GM18519 (cell line): ENCODE data around the gene TNFRSF25.
"Not testable (repeated sequence)": the region's sequence is repeated elsewhere in the genome, so short reads cannot be mapped to it uniquely, and the experiment has no call there.

Experiments used
- ATAC-seq: cut with Tn5 transposase; IDR thresholded peaks from one replicate; pipeline ENCODE4 v1.9.1; 2021; ENCODE audit warnings: mild to moderate bottlenecking, moderate library complexity; ENCODE audit not compliant: unreplicated experiment, low FRiP score

TNFRSF25 gene

DNA sequence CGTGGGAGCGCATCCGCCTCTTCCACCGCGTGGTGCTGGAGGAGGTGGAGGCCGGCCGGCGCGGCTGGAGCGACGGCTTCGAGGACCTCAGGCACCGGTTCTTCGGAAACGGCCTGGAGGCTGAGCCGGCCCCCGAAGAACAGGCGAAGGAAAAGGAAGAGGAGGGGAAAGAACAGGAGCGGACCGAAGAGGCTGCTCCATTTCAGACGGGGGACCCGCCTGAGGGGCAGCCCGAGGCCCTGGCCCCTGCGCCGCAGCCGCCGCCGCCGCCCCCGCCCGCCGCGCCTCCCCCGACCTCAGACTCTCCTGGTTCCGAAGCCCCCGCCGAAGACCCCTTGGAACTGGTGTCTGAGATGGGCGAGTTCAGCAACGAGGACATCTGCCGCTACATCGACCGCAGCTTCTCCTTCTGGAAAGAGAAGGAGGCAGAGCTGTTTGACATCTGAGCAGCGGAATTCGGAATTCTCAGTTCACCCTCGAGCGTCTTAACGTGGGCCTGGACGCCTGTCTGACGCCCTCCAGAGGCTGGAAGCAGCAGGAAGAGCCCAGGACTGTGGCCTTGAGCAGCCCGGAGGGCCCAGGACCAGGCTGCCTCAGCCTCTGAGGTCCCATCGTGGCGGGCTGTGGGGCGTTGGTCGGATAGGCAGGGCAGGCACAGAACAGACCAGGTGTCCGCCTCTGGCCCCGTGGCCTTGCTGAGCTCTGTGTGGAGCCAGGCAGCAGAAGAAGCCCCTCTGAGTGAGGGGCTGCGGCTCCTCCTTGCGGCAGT, 10.0 kb downstream of the TNFRSF25 start:
- not testable (repeated sequence) for ATAC-seq

DNA sequence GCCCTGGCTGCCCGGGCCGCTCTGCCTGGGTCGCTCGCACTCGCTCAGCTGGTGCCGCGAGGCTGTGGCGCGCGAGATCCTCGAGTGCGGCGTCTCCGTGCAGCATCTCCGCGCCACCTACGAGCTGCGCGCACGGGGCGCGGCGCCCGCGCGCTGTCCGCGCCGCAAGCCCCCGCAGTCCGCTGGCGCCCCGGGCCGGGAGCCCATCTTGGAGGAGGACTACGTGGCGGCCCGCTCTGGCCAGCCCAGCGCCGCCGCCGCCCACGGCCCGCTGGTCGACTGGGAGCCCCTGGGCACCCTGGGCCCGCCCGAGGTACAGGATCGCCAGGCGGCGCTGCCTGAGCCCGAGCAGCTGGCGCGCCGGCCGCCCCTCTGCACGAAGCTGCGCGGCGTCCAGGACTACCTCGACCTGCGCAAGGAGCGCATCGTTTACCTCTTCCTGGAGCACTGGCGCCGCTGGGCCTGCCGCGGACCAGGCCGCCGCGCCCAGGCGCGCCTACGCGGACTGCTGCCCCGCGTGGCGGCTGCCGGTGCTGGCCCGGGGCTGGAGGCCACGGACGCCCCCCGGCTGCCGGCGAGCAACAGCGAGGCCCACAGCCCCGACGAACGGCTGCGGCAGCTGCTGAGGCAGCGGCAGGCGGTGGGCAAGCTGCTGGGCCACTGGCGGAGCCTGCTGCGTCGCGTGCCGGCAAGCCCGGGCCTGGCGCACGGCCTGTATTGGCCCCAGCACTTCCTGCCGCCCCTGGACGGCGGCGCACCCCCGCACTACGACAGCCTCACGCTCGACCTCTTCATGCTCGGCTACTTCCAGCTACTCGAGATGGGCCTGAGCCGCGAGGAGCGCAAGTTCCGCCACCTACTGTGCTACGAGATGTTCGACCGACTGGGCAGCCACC, 10.9 kb downstream of the TNFRSF25 start:
- no peak for ATAC-seq

DNA sequence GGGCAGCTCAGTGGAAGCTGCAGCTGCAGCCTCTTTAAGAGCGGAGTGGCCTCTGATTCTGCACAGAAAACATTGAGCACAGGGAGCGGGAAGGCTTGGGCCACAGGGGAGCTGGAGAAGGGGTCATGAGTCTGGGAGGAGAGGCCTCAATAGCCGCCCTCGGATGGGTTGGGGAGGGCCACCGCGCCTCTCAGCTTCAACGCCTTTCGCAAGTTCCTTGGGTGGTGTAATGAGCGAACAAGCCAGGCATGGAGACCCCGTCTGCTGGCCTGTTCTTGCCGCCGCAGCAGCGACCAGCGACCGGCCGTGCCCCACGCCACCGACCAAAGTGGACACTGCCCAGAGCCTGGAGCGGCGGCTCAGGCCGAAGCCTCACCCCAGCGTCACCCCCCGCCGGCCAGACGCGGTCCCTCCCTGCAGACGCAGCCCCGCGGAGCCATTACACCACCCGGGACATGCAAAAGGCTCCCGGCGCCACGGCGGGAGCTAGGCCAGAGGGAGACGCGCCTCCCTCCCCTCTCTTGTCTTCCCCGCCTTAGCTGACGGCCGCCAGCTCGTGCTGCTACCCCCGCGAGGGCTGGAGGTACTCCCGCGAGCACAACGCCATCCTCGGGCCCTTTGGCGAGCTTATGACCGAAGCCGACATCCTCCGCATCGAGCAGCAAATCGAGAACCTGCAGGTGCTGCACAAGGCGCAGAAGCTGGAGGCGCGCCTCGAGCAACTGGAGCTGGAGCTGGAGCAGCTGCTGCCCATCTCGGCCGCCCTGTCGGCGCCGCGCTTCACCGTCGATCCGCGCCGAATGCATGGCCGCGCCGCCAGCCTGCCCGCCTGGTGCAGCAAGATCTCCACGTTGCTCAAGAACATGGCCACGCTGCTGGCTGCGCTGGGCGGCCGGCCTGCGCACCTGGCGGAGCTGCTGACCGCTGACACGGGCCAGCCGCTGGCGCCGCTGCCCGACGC, 11.8 kb downstream of the TNFRSF25 start:
- ATAC-seq, result not testable (repeated sequence)

DNA sequence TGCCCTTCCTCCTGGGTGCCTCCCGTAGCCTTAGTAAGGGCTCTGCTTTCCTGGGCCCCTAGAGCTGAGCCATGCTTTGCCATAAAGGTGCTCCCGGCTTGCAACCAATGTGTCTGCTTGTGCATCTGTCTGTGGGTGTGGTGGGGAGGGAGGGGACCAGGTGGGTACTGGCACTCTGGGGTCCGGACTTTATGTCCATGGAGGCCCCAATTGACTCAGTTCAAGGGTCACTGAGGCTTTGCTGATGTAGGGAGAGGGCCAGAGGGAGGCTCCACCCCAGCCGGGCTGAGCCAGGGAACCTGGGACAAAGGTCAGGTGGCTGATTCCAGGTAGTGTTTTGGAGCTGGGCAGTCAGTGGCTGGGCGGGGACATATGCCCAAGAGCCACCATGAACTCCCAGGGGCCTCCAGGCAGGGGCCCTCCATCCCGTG, 15.0 kb downstream of the TNFRSF25 start:
- ATAC-seq, result no peak

DNA sequence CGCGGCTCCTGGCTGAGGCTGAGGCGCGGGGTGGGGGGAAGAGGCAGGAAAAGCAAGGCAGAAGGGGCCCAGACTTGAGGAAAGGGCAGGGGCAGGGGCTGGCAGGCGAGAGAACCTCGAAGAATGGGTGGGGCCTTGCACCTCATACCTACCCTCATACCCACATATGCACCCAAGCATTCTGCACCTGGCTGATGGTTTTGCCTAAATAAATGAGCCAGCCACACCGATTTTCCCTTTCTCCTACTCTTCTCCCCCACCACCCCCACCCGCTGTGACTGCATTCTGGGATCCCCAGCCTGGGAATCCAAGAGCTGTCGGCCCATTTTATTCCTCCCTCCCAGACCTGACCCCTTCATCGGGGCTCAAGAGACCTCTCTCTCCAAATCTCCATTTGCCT, 15.5 kb downstream of the TNFRSF25 start:
- not testable (repeated sequence) for ATAC-seq

DNA sequence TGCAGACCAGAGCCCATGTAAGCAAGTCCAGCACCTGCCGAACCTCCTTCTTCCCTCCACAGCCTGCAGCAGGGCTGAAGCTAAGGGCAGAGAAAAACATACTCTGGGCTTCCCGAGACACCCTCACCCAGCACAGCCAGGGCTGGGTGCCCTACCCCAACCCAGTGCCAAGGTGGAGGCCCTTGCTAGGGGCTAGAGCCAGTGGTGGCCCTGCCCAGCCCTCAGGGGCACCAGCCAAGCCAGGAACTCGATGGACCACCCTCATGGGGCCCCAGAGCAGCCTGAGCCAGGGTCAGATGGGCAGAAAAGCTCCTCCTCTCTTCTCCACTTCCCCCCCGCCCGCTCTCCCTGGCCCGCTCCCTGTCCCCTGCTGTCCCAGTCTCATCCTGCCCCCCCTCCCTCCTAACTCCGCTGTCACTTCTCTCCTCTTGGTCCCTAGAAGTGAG, 15.9 kb downstream of the TNFRSF25 start:
- ATAC-seq, result no peak

DNA sequence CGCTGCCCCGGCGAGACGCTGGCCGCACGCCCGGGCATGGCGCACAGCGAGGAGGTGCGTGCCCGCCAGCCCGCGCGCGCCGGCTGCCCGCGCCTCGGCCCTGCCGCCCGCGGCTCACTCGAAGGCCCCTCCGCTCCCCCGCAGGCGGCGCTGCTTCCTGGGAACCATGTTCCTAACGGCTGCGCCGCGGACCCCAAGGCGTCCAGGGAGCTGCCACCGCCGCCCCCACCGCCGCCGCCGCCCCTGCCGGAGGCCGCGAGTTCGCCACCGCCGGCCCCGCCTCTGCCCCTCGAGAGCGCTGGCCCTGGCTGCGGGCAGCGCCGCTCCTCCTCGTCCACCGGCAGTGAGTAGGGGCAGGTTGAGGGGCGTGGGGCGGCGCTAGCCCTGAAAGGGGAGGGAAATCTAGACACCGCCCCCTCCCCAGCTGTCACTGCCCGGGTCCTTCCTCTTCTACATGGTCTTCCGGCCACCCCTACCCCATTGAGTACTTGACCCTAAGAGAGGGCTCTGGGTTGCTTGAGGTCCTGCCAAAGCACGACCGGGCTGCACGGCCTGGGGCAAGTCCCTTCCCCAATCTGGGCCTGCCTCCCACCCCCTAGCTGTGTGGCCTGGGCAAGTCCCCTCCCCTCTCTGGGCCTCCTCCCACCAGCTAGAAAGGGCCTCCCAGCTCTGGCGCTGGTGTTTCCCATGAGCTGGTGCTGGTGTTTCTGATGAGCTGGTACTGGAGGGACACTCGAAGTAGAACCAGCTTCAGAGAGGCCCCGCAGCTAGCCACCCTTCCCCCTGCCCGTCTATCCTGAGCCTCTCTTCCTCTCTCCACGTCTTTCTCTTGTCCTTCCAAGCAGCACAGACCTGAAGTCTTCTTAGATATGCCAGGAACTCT, 17.0 kb downstream of the TNFRSF25 start:
- no peak for ATAC-seq

DNA sequence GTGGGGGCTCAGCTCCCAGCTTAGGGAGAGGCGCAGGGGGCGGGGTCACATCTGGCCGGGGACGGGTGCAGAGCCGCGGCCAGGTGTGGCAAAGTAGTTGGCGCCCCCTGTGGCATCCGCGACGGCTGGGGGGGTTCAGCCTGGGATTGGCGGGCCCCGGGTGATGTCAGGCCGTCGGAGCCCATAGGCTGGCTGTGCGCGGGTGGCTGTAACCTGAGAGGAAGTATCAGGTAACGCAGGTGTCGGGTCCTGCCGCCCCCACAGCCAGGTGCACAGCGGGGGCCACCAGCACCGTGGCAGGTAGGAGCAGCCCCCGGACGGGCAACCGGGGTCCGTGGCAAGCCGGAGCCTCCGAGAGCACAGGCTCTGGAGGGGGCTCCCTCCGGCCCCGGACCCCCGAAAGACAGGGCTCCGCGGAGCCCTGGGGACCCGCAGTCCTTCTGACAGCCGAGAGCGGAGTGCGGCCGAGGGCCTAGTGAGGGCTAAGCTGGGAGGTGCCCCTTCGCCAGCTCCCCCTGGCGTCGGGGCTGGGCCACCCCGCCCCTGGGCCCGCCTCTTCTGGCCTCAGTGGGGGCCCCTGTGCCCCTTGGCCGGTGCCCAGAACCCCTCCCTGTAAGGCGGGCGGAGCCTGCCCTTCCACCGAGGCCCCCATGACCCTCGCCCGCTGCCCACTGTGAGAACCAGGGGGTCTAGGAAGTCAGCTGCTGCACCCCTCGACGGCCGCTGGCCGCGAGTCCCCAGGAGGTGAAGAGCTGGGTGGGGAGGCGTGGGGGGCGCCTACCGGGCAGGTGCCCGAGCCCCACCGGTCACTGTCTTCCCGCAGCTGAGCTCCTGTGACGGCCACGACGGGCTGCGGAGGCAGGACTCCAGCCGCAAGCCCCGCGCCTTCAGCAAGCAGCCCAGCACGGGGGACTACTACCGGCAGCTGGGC, 17.9 kb downstream of the TNFRSF25 start:
- ATAC-seq, result no peak

DNA sequence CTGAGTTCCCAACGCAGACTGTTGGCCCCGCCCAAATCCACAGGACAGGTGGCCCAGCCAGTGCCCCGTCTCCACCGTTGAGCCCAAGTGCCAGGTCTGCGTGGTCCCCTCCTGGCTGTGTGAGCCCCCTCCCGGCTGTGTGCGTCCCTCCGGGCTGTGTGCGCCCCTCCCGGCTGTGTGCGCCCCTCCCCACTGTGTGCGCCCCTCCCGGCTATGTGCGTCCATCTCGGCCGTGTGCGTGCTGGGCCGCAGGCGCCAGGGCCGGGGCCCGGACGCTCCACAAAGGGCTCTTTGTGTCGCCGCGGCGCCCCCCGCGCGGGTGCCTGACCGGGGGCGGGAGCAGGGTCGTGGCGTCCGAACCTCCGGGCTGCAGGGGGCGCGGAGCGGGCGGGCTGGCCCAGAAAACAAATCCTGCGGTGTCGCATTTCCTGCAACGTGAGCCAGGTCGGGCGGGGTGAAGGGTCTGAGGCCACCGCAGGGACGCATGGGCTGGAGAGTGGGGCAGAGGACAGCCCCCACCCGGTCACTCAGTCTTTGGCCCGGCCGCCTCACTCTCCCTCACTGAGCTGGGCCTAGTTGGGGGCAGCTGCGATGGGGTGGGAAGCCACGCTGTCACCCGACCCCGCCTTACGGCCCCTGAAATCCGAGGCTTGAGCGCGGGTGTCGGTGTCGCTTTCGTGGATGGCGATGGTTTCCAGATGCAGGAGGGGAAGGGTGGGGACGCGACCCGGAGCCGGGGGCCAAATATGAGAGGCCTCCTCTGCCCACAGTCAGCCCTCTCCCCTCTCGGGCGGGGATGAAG, 18.8 kb downstream of the TNFRSF25 start:
- ATAC-seq, result no peak

DNA sequence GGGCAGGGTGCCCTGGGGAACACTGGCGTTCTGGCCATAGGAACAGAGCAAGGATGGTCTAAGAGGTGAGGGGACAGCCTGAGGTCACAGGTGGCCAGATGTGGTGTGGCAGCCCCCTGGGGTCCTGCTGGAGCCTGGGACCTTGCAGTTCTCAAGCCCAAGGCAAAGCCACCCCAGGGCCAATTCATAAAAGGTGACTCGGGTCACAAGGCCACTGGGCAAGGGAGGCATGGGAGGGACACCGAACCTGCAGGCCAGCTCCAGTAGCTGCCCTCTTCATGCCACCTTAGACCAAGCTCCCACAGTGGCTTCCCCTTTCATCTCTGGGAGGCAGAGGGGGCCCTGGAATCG, 19.3 kb downstream of the TNFRSF25 start:
- no peak for ATAC-seq

DNA sequence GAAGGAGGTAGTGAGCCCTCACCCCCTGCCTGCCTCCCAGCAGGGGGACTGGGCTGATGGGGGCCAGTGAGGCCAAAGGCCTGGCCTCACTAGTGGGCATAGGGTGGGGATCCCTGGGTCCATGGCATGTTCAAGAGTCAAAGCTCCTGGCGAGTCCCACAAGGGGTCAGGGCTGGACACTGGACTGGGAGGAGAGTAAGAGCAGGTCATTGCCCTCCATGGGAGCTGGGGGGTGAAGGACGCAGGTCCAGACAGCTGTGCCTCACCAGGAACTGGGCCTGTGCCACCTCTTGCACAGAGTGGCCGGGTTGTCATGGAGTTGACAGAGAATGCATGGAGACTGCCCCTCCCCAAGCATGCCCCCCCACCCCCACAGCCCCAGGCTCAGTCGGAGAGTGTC, 20.0 kb downstream of the TNFRSF25 start:
- not testable (repeated sequence) for ATAC-seq

DNA sequence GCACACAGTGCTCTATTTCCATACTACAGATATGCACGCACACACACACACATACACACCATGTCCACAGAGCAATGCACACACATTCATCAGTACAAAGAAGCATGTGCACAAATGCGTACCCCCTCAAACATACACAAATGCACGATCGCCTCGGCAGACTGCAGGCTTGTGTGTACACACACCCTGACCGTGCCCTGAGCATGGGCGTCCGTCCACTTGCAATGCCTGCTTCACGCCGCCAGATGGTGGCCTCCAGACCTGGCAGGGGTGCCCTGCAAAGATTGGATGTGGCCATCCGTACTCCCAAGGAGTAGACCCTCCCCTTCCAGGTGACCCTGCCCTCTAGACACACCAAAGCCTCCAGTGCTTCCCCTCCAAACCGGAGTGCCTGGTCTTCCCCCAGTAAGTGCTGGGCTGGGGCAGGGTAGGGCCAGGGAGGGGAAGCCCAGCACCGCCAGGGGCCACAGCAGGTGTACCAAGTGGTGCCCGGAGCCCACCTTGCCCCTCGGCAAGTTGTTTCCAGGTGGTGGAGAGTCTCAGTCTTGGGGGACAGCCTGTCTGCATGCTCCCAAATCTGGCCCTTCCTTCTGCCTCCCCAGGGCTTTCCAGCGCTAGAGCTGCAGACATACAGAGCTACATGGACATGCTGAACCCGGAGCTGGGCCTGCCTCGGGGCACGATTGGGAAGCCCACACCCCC, 20.8 kb downstream of the TNFRSF25 start:
- no peak for ATAC-seq

DNA sequence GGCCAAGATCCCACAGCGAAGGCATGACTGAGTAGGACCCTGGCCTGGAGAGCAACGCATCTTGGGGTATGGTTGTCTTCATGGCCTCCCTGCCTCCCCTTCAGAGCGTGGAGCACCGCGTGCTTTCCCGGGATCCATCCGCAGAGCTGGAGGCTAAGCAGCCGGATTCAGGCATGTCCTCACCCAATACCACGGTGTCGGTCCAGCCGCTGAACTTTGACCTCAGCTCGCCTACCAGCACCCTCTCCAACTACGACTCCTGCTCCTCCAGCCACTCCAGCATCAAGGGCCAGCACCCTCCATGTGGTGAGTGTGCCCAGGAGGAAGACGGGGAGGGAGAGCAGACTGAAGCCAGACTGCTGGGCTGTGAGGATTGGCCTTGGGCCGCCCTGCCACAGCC, 21.6 kb downstream of the TNFRSF25 start:
- no peak for ATAC-seq

DNA sequence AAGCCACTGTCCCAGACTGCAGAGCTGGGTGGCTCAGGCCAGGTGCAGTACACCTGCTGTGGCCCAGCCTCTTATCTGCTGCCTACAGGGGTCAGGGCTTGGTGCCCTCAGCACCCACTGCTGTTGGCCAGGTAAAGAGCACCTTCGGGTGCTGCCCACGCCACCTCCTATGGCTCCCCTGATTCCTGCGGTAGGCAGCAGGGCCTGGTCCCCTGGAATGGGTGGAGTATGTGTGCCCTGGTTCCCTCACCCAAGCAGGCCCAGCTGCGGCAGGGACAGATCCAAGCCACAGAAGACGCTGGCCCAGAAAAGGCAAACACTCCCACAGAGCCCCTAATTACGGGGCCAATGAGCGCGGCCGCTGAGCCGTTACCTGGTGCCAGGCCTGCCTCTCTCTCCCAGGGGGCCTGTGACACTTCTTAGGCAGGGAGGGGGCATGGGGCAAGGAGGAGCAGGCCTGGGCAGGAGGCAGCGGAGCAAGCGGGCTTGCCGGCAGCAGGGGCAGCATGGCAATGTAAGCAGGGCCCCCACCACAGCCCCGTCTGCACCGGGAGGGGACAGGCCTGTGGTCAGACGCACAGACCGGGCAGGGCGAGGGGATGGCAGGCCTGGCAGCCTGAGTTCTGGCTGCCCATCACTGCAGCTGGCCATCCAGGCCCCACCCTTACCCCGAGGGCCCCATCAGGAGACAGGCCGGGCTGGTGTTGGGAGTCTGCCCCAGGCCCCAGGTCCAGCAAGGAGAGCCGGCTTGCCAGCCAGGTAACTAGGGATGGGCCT, 22.4 kb downstream of the TNFRSF25 start:
- no peak for ATAC-seq

DNA sequence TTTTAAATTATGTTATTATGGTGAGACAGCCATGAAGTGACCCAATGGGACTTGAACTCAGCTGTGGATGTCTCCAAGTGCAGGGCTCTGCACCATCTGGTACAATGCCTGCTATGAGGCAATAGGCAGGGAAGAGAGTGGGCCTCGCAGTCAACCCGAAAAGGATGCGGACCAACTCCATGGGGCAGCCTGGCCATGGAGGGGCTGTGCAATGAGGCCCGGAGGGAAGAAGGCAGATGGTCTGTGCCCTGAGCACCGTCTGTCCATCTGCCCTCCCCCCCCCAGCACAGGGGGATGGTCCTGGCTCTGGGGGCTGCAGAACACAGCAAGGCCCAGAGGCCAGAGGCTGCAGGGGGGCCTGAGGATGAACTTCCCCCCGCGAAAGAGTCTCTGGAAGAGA, 24.4 kb downstream of the TNFRSF25 start:
- no peak for ATAC-seq
